ENCODE measurements around the gene S100A16. TPM values are rescaled to one million over a fixed set of nuclear protein-coding genes. Genes with fewer than 3 reads are reported as not detected.

The S100A16 gene
- total RNA-seq, 1 experiment from 2014 or later = 196 TPM

GRCh38 chr1:153569465-153569864, 43.5 kb downstream of the S100A16 start:
- Histone ChIP-seq H4K20me1 (ENCODE audit: insufficient read depth) (no peaks in the 10 kb centered on the region), H3K36me3 (ENCODE audit: control insufficient read depth in 1 of 2, insufficient read depth in 2 of 2, low read length in 2 of 2) (no peaks in the 10 kb centered on the region), H2AFZ (ENCODE audit: low read depth, low read length, poor library complexity, severe bottlenecking) (no peak overlapping the region), H3K79me2 (ENCODE audit: insufficient read depth, low read length) (no peaks in the 10 kb centered on the region), H3K27me3 (ENCODE audit: insufficient read depth, low read length) (no peaks in the 10 kb centered on the region), H3K4me3 (replicated peaks in 1 of 2; ENCODE audit: low read depth in 1 of 2, low read length in 2 of 2) (no peak overlapping the region), H3K9ac (ENCODE audit: low read length) (peak overlapping the region; percentile 80), H3K9me2 (ENCODE audit: insufficient read depth) (no peaks in the 10 kb centered on the region), H3K27ac (ENCODE audit: low read depth, low read length) (peak overlapping the region; percentile 100), H3K4me2 (ENCODE audit: low read length) (peak overlapping the region; percentile 68; the same call in 1 of the 2 replicates), H3K9me3 (ENCODE audit: control insufficient read depth in 1 of 2, insufficient read depth in 1 of 2, low read depth in 1 of 2, low read length in 2 of 2) (no peaks in the 10 kb centered on the region), H3K4me1 (ENCODE audit: control insufficient read depth in 1 of 2, insufficient read depth in 2 of 2, low read length in 2 of 2) (peaks cover 58 to 76% of the 10 kb centered on the region in 2 experiments)
- no TSS peak for BruUV-seq (replicated peaks)
- RAD21 ChIA-PET (ENCODE audit: low non-redundant PET in 1 of 2, low total read pairs in 2 of 2, uncharacterized antibody in 2 of 2, unreplicated experiment in 2 of 2) = interaction anchor here in 1 of 2 experiments (2.1 kb wide), 1 partner anchor 36 kb away, joined by 11 read pairs; no protein-coding TSS in a partner anchor
- POLR2A ChIA-PET = interaction anchor here (0.6 to 4.2 kb wide), 7 partner anchors 17 to 623 kb away, joined by 3 to 38 read pairs (median 4); partner anchors contain the start of genes S100A14, S100A16 and S100A6
- DNase-seq (ENCODE audit: low read depth, low spot score) (no peak), ATAC-seq (no peak)
- no peak for TF ChIP-seq FOSL1 (IDR thresholded peaks at IDR 0.05; ENCODE audit: low read depth)
- TF ChIP-seq CBX3 (IDR thresholded peaks at IDR 0.05; ENCODE audit: low read depth) = no peak
- TF ChIP-seq POLR2AphosphoS5 (IDR thresholded peaks at IDR 0.05; ENCODE audit: low read depth, low read length) = no peak
- no peak for TF ChIP-seq CEBPB (IDR thresholded peaks at IDR 0.05; ENCODE audit: low read depth)
- TF ChIP-seq, protein P1, sequence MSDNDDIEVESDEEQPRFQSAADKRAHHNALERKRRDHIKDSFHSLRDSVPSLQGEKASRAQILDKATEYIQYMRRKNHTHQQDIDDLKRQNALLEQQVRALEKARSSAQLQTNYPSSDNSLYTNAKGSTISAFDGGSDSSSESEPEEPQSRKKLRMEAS (IDR thresholded peaks at IDR 0.05) = no peak
- TF ChIP-seq RAD21 (IDR thresholded peaks at IDR 0.05; ENCODE audit: low read depth) = no peak
- TF ChIP-seq SP1 (IDR thresholded peaks at IDR 0.05; ENCODE audit: low read depth) = no peak
- TF ChIP-seq, protein P2, sequence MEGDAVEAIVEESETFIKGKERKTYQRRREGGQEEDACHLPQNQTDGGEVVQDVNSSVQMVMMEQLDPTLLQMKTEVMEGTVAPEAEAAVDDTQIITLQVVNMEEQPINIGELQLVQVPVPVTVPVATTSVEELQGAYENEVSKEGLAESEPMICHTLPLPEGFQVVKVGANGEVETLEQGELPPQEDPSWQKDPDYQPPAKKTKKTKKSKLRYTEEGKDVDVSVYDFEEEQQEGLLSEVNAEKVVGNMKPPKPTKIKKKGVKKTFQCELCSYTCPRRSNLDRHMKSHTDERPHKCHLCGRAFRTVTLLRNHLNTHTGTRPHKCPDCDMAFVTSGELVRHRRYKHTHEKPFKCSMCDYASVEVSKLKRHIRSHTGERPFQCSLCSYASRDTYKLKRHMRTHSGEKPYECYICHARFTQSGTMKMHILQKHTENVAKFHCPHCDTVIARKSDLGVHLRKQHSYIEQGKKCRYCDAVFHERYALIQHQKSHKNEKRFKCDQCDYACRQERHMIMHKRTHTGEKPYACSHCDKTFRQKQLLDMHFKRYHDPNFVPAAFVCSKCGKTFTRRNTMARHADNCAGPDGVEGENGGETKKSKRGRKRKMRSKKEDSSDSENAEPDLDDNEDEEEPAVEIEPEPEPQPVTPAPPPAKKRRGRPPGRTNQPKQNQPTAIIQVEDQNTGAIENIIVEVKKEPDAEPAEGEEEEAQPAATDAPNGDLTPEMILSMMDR (IDR thresholded peaks at IDR 0.05 in 2 of 3, conservative IDR thresholded peaks at IDR 0.05 in 1 of 3; ENCODE audit: borderline replicate concordance in 1 of 3, insufficient read depth in 1 of 3, low read depth in 2 of 3, low read length in 2 of 3) = no peak
- TF ChIP-seq, protein P3, sequence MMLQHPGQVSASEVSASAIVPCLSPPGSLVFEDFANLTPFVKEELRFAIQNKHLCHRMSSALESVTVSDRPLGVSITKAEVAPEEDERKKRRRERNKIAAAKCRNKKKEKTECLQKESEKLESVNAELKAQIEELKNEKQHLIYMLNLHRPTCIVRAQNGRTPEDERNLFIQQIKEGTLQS (IDR thresholded peaks at IDR 0.05) = no peak
- TF ChIP-seq, protein P4, sequence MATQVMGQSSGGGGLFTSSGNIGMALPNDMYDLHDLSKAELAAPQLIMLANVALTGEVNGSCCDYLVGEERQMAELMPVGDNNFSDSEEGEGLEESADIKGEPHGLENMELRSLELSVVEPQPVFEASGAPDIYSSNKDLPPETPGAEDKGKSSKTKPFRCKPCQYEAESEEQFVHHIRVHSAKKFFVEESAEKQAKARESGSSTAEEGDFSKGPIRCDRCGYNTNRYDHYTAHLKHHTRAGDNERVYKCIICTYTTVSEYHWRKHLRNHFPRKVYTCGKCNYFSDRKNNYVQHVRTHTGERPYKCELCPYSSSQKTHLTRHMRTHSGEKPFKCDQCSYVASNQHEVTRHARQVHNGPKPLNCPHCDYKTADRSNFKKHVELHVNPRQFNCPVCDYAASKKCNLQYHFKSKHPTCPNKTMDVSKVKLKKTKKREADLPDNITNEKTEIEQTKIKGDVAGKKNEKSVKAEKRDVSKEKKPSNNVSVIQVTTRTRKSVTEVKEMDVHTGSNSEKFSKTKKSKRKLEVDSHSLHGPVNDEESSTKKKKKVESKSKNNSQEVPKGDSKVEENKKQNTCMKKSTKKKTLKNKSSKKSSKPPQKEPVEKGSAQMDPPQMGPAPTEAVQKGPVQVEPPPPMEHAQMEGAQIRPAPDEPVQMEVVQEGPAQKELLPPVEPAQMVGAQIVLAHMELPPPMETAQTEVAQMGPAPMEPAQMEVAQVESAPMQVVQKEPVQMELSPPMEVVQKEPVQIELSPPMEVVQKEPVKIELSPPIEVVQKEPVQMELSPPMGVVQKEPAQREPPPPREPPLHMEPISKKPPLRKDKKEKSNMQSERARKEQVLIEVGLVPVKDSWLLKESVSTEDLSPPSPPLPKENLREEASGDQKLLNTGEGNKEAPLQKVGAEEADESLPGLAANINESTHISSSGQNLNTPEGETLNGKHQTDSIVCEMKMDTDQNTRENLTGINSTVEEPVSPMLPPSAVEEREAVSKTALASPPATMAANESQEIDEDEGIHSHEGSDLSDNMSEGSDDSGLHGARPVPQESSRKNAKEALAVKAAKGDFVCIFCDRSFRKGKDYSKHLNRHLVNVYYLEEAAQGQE (IDR thresholded peaks at IDR 0.05; ENCODE audit: low read depth) = no peak
- no peak for TF ChIP-seq SIN3A (IDR thresholded peaks at IDR 0.05; ENCODE audit: low read depth)
- TF ChIP-seq YY1 (IDR thresholded peaks at IDR 0.05; ENCODE audit: extremely low read depth, insufficient replicate concordance, low read depth, low read length) = no peak
- TF ChIP-seq EZH2 (IDR thresholded peaks at IDR 0.05) = no peak
- no peak for TF ChIP-seq TCF7L2 (IDR thresholded peaks at IDR 0.05; ENCODE audit: borderline replicate concordance, extremely low read depth, insufficient read depth, insufficient read length)
- TF ChIP-seq ZNF274 (IDR thresholded peaks at IDR 0.05; ENCODE audit: low read depth, low read length) = no peak
- CTCF ChIA-PET = interaction anchor here (1.0 to 3.7 kb wide), 5 partner anchors 16 to 58 kb away, joined by 3 to 35 read pairs (median 11); partner anchors contain the start of gene S100A13
- intact Hi-C loops (cut with micrococcal nuclease) = loop anchor here (2.0 kb wide), 1 partner anchor 217 kb away; no protein-coding TSS in a partner anchor

Data from HCT116 (cell line).